Nephron progenitor cell (in vitro differentiated cells): ENCODE data around the gene TMEM212.

ENCODE experiments used
- DNase-seq: peaks from one replicate; pipeline ENCODE4 v3.0.0; 2021
- H3K27ac Mint-ChIP-seq: 2 replicates; pipeline ENCODE4 v1.8.0; 2021; ENCODE audit warnings: mild to moderate bottlenecking, moderate library complexity, mixed read lengths
- H3K27me3 Mint-ChIP-seq: 2 replicates; pipeline ENCODE4 v1.8.0; 2021; ENCODE audit warnings: mild to moderate bottlenecking, low read depth, mixed read lengths; ENCODE audit not compliant: poor library complexity
- H3K36me3 Mint-ChIP-seq: 2 replicates; pipeline ENCODE4 v1.8.0; 2021; ENCODE audit warnings: low read depth, mixed read lengths
- H3K4me1 Mint-ChIP-seq: 2 replicates; pipeline ENCODE4 v1.8.0; 2021; ENCODE audit warnings: mixed read lengths
- H3K4me3 Mint-ChIP-seq: 2 replicates; pipeline ENCODE4 v1.8.0; 2021; ENCODE audit warnings: mild to moderate bottlenecking, moderate library complexity, mixed read lengths
- H3K9me3 Mint-ChIP-seq: 2 replicates; pipeline ENCODE4 v1.8.0; 2021; ENCODE audit warnings: mild to moderate bottlenecking, moderate library complexity, mixed read lengths
- CTCF ChIP-seq: fragments of 200-600 bp; sonication (generic); IDR thresholded peaks from 2 replicates; pipeline ENCODE4 v1.5.0; 2021; ENCODE audit warnings: antibody characterized with exemption

Gene TMEM212

GRCh38 chr3:171875923-171876412 lies 32.8 kb downstream of the TMEM212 start:
- Mint-ChIP-seq H3K9me3 (no peaks in the 10 kb centered on the region), H3K4me1 (peaks cover 87% of the 10 kb centered on the region), H3K27me3 (no peaks in the 10 kb centered on the region), H3K27ac (no peak overlapping the region), H3K36me3 (no peaks in the 10 kb centered on the region), H3K4me3 (no peak overlapping the region)
- no peak for TF ChIP-seq CTCF
- no peak for DNase-seq

- no peaks in the 10 kb centered on the region for H3K27me3 Mint-ChIP-seq
- no peak overlapping the region for H3K27ac Mint-ChIP-seq
- DNase-seq, result no peak
- H3K9me3 Mint-ChIP-seq, result no peaks in the 10 kb centered on the region
- H3K36me3 Mint-ChIP-seq, result no peaks in the 10 kb centered on the region
- H3K4me1 Mint-ChIP-seq, result peaks cover 87% of the 10 kb centered on the region
- TF ChIP-seq CTCF, result no peak
- H3K4me3 Mint-ChIP-seq, result no peak overlapping the region
These were observed 33.6 kb downstream of the TMEM212 start for GRCh38 chr3:171876680-171877147.

GRCh38 chr3:171878461-171879225 lies 35.5 kb downstream of the TMEM212 start:
- Mint-ChIP-seq H3K36me3 (no peaks in the 10 kb centered on the region), H3K4me3 (no peak overlapping the region), H3K4me1 (peaks cover 83% of the 10 kb centered on the region), H3K9me3 (no peaks in the 10 kb centered on the region), H3K27me3 (no peaks in the 10 kb centered on the region), H3K27ac (peak overlapping the region; percentile 88)
- DNase-seq, result no peak
- no peak for TF ChIP-seq CTCF

- Mint-ChIP-seq H3K36me3 (no peaks in the 10 kb centered on the region), H3K4me3 (no peak overlapping the region), H3K27me3 (no peaks in the 10 kb centered on the region), H3K9me3 (no peaks in the 10 kb centered on the region), H3K4me1 (peaks cover 83% of the 10 kb centered on the region), H3K27ac (peak overlapping the region; percentile 90)
- DNase-seq, result no peak
- TF ChIP-seq CTCF, result no peak
These were observed 36.3 kb downstream of the TMEM212 start for GRCh38 chr3:171879472-171879871.

- H3K27me3 Mint-ChIP-seq, result no peaks in the 10 kb centered on the region
- no peak for DNase-seq
- no peak overlapping the region for H3K27ac Mint-ChIP-seq
- H3K36me3 Mint-ChIP-seq, result no peaks in the 10 kb centered on the region
- H3K9me3 Mint-ChIP-seq, result no peaks in the 10 kb centered on the region
- no peak for TF ChIP-seq CTCF
- H3K4me1 Mint-ChIP-seq, result peaks cover 75% of the 10 kb centered on the region
- no peak overlapping the region for H3K4me3 Mint-ChIP-seq
These were observed 37.1 kb downstream of the TMEM212 start for GRCh38 chr3:171880101-171880870.
